Measurements from ENCODE around the gene PITPNM3. TPM values are rescaled to one million over a fixed set of nuclear protein-coding genes. Genes with fewer than 3 reads are reported as not detected.

The PITPNM3 gene
- total and polyA plus RNA-seq, 7 donors: 3.6 to 13.6 (median 5.7) TPM

- TF ChIP-seq CTCF (IDR thresholded peaks at IDR 0.05): no peak
- TF ChIP-seq POLR2AphosphoS5 (IDR thresholded peaks at IDR 0.05): no peak
- no peak for TF ChIP-seq EP300 (IDR thresholded peaks at IDR 0.05)
- no peak for TF ChIP-seq POLR2A (IDR thresholded peaks at IDR 0.05)
- no peaks in the 10 kb centered on the region for H3K36me3 ChIP-seq
- H3K9me3 ChIP-seq: no peaks in the 10 kb centered on the region
- no peak for DNase-seq
- intact Hi-C loops (cut with DNase I): no loop called here
- H3K4me3 ChIP-seq: no peak overlapping the region
- 48 to 63% methylated on average over 5 of the region's 5 CpGs for WGBS, 2 donors
- peaks cover 0 to 14% (median 0%) of the 10 kb centered on the region in 3 donors for H3K27me3 ChIP-seq
- peaks cover 0 to 66% (median 46%) of the 10 kb centered on the region in 4 donors for H3K4me1 ChIP-seq
- H3K27ac ChIP-seq: peak overlapping the region; percentile 70 to 86 (median 82)
These were observed 5.0 kb downstream of the PITPNM3 start for GRCh38 chr17:6551356-6551755.

- Histone ChIP-seq H3K36me3 (no peaks in the 10 kb centered on the region), H3K4me3 (no peak overlapping the region), H3K4me1 (peaks cover 0 to 50% (median 33%) of the 10 kb centered on the region in 4 donors), H3K9me3 (no peaks in the 10 kb centered on the region), H3K27me3 (no peaks in the 10 kb centered on the region), H3K27ac (peak overlapping the region; percentile 81 to 86 (median 82))
- 66 to 79% methylated on average over 9 of the region's 9 CpGs for WGBS, 2 donors
- intact Hi-C loops (cut with DNase I): no loop called here
- no peak for DNase-seq
- TF ChIP-seq EP300 (IDR thresholded peaks at IDR 0.05): no peak
- TF ChIP-seq POLR2AphosphoS5 (IDR thresholded peaks at IDR 0.05): no peak
- no peak for TF ChIP-seq POLR2A (IDR thresholded peaks at IDR 0.05)
- no peak for TF ChIP-seq CTCF (IDR thresholded peaks at IDR 0.05)
These were observed 6.8 kb downstream of the PITPNM3 start for GRCh38 chr17:6549384-6550036.

DNA sequence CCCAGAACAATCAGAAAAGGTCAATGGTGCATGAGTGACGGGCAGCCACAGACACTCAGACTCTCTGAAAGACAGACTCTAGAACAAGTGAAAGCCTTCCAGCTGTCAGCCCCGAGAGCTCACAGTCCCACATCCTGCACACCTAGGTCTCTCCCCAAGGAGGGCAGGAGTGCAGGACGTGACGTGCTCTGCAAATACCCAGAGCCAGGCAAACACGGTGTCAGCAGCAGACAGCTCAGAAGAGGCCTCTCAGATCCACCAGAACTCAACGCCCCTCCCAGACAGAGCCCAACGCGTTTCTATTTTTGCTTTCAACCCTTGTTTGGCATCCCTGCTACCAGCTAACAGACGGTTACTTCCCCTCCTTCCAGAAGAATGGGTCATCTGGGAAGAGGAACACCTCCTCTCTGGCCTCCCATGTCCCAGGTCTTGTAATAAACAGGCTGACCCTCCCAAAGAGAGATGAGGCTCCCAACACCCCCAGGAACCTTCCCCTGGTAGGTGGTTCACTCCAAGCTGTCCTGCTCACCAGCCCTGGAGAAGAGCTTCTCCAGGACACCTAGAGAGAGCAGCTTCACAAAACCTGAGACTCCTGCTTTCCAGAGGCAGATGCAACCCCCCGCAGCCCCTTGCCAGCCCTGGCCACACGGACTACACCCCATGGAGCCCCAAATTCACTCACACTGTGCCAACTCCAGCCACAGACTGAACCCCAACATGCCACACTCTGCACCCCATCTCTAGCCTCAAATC, 7.6 kb downstream of the PITPNM3 start:
- DNase-seq: peak; percentile 86
- Histone ChIP-seq H3K4me1 (peaks cover 0 to 47% (median 31%) of the 10 kb centered on the region in 4 donors), H3K36me3 (no peaks in the 10 kb centered on the region), H3K9me3 (no peaks in the 10 kb centered on the region), H3K27ac (peak overlapping the region; percentile 81 to 86 (median 82)), H3K27me3 (no peaks in the 10 kb centered on the region), H3K4me3 (no peak overlapping the region)
- TF ChIP-seq CTCF (IDR thresholded peaks at IDR 0.05) (no peak), POLR2AphosphoS5 (IDR thresholded peaks at IDR 0.05) (peak in 3 of 4 donors; percentile 49 to 65 (median 52))
- intact Hi-C loops (cut with DNase I): no loop called here
- WGBS, 2 donors: 39 to 67% methylated on average over 11 of the region's 11 CpGs

GRCh38 chr17:6548034-6548433, 8.3 kb downstream of the PITPNM3 start:
- Histone ChIP-seq H3K27ac (peak overlapping the region; percentile 81 to 86 (median 82)), H3K9me3 (no peaks in the 10 kb centered on the region), H3K4me3 (no peak overlapping the region), H3K4me1 (peaks cover 0 to 42% (median 31%) of the 10 kb centered on the region in 4 donors), H3K36me3 (no peaks in the 10 kb centered on the region), H3K27me3 (no peaks in the 10 kb centered on the region)
- intact Hi-C loops (cut with DNase I): no loop called here
- TF ChIP-seq POLR2AphosphoS5 (IDR thresholded peaks at IDR 0.05) (no peak), EP300 (IDR thresholded peaks at IDR 0.05) (no peak), CTCF (IDR thresholded peaks at IDR 0.05) (no peak), POLR2A (IDR thresholded peaks at IDR 0.05) (no peak)
- no peak for DNase-seq
- WGBS, 2 donors: 55 to 60% methylated on average over 5 of the region's 5 CpGs
